ENCODE data around the gene LHFPL2.

LHFPL2 gene

GRCh38 chr5:78541086-78541654 lies 107.4 kb downstream of the LHFPL2 start:
- no peak overlapping the region for H3K4me3 ChIP-seq (ENCODE audit: low read length)
- DNase-seq (ENCODE audit: low read depth, low spot score): no peak

- no peak for DNase-seq (ENCODE audit: low read depth, low spot score)
- H3K4me3 ChIP-seq (ENCODE audit: low read length): no peak overlapping the region
Measured at GRCh38 chr5:78540335-78541085, 108.1 kb downstream of the LHFPL2 start.

GRCh38 chr5:78538240-78538850 lies 110.2 kb downstream of the LHFPL2 start:
- no peak overlapping the region for H3K4me3 ChIP-seq (ENCODE audit: low read length)
- DNase-seq (ENCODE audit: low read depth, low spot score): no peak

GRCh38 chr5:78537821-78538220 lies 110.8 kb downstream of the LHFPL2 start:
- H3K4me3 ChIP-seq (ENCODE audit: low read length): no peak overlapping the region
- DNase-seq (ENCODE audit: low read depth, low spot score): peak; percentile 25

- H3K4me3 ChIP-seq (ENCODE audit: low read length): no peak overlapping the region
- DNase-seq (ENCODE audit: low read depth, low spot score): no peak
Measured at GRCh38 chr5:78537411-78537810, 111.2 kb downstream of the LHFPL2 start.

GRCh38 chr5:78536661-78537196 lies 111.8 kb downstream of the LHFPL2 start:
- no peak for DNase-seq (ENCODE audit: low read depth, low spot score)

GRCh38 chr5:78534905-78535200 lies 113.7 kb downstream of the LHFPL2 start:
- no peak overlapping the region for H3K4me3 ChIP-seq (ENCODE audit: low read length)
- DNase-seq (ENCODE audit: low read depth, low spot score): no peak

More at GRCh38 chr5:78536661-78537196, 111.8 kb downstream of the LHFPL2 start:
- no peak overlapping the region for H3K4me3 ChIP-seq (ENCODE audit: low read length)

- no peak for DNase-seq (ENCODE audit: low read depth, low spot score)
- H3K4me3 ChIP-seq (ENCODE audit: low read length): no peak overlapping the region
Measured at GRCh38 chr5:78534148-78534904, 114.2 kb downstream of the LHFPL2 start.

GRCh38 chr5:78533356-78533755 lies 115.2 kb downstream of the LHFPL2 start:
- no peak overlapping the region for H3K4me3 ChIP-seq (ENCODE audit: low read length)

GRCh38 chr5:78530342-78531096 lies 118.1 kb downstream of the LHFPL2 start:
- no peak overlapping the region for H3K4me3 ChIP-seq (ENCODE audit: low read length)
- DNase-seq (ENCODE audit: low read depth, low spot score): no peak

More at GRCh38 chr5:78533356-78533755, 115.2 kb downstream of the LHFPL2 start:
- peak; percentile 42 for DNase-seq (ENCODE audit: low read depth, low spot score)

- DNase-seq (ENCODE audit: low read depth, low spot score): no peak
Measured at GRCh38 chr5:78527925-78528324, 120.6 kb downstream of the LHFPL2 start.

GRCh38 chr5:78527054-78527859 lies 121.3 kb downstream of the LHFPL2 start:
- no peak for DNase-seq (ENCODE audit: low read depth, low spot score)
- no peak overlapping the region for H3K4me3 ChIP-seq (ENCODE audit: low read length)

More at GRCh38 chr5:78527925-78528324, 120.6 kb downstream of the LHFPL2 start:
- H3K4me3 ChIP-seq (ENCODE audit: low read length): no peak overlapping the region

- no peak overlapping the region for H3K4me3 ChIP-seq (ENCODE audit: low read length)
- no peak for DNase-seq (ENCODE audit: low read depth, low spot score)
Measured at GRCh38 chr5:78526049-78526525, 122.5 kb downstream of the LHFPL2 start.

GRCh38 chr5:78523314-78524193 lies 125.0 kb downstream of the LHFPL2 start:
- no peak for DNase-seq (ENCODE audit: low read depth, low spot score)
- no peak overlapping the region for H3K4me3 ChIP-seq (ENCODE audit: low read length)

- DNase-seq (ENCODE audit: low read depth, low spot score): no peak
- no peak overlapping the region for H3K4me3 ChIP-seq (ENCODE audit: low read length)
Measured at GRCh38 chr5:78522476-78523260, 125.9 kb downstream of the LHFPL2 start.

- DNase-seq (ENCODE audit: low read depth, low spot score): no peak
- H3K4me3 ChIP-seq (ENCODE audit: low read length): no peak overlapping the region
Measured at GRCh38 chr5:78521455-78521854, 127.1 kb downstream of the LHFPL2 start.
